ENCODE results near the gene GRIP2.

The GRIP2 gene

DNA sequence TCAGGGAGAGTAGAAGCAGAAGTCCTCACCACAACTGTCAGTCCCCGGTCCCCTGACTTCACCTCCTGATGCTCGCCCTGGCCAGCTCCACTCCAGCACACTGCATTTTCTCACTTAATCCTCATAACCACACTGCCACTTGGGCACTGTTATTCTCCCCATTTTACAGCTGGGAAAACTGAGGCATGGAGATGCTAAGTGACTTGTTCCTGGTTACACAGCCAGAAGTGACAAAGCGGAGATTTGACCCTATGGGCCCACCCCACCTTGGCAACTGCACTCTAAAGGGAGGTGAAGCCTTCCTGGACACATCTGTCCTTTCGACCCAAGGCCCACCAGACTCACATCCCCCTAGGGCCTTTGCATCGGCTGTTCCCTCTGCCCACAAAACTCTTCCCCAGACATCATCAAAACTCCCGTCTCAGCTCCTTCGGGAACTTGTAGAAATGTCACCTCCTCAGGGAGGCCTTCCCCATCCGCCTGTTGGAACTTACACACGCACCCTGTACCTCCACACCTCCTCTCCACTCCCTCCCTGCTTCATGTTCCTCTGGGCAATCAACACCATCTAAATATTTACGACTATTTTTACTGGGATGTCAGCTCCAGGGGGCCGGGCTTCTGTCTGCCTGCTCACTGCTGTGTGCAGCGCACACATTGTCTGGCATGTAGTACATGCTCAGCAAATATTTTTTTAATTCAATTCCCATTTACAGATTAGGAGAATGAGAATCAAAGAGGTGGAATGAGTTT is 3.1 kb downstream of the GRIP2 start:
- Histone ChIP-seq H3K4me3 (ENCODE audit: low read length) (no peak overlapping the region), H3K36me3 (ENCODE audit: insufficient read depth, low read length) (no peaks in the 10 kb centered on the region), H3K27me3 (ENCODE audit: control insufficient read depth, insufficient read depth, low read length) (peaks cover 50% of the 10 kb centered on the region), H3K9ac (ENCODE audit: low read depth, low read length) (no peak overlapping the region), H3K4me2 (ENCODE audit: low read length) (no peak overlapping the region), H3K4me1 (ENCODE audit: control insufficient read depth, insufficient read depth, low read length) (no peaks in the 10 kb centered on the region), H3K9me3 (replicated peaks; ENCODE audit: low read length) (no peaks in the 10 kb centered on the region)

DNA sequence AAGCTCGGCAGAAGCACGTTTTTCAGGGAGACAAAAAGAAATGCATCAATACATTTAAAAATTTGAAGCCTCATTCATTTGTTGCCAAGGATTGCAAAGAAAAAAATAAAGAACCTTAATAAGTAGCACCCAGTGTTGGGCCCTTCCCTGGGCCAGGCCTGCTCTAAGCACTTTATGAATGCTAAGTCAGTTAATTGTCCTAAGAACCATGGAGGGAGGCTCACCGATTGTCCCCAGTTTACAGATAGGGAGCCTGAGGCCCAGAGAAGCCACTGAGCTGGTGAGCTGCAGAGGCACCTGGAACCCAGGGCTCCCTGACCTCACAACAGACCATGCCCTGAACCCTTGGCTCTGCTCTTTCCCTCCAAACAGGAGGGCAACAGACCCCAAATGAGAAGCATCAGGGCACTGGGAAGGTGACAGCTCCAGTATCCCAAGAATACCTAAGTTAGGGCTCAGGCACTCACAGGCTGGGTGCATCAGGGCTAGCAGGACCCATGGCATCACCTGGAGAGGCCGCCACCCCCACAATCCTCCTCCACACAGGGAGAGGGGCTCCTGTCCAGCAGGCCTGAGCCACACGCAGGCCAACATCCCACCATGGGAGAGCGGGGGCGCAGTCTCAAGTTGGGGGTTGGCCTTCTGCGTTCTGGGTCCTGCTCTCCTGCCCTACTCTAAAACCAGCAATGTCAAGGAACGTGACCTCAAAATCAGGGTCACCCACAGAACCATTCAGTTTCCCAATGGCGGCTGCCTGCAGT is 3.9 kb downstream of the GRIP2 start:
- Histone ChIP-seq H3K4me1 (ENCODE audit: control insufficient read depth, insufficient read depth, low read length) (no peaks in the 10 kb centered on the region), H3K9ac (ENCODE audit: low read depth, low read length) (no peak overlapping the region), H3K36me3 (ENCODE audit: insufficient read depth, low read length) (no peaks in the 10 kb centered on the region), H3K27me3 (ENCODE audit: control insufficient read depth, insufficient read depth, low read length) (peaks cover 47% of the 10 kb centered on the region), H3K4me2 (ENCODE audit: low read length) (no peak overlapping the region), H3K4me3 (ENCODE audit: low read length) (no peak overlapping the region), H3K9me3 (replicated peaks; ENCODE audit: low read length) (no peaks in the 10 kb centered on the region)

DNA sequence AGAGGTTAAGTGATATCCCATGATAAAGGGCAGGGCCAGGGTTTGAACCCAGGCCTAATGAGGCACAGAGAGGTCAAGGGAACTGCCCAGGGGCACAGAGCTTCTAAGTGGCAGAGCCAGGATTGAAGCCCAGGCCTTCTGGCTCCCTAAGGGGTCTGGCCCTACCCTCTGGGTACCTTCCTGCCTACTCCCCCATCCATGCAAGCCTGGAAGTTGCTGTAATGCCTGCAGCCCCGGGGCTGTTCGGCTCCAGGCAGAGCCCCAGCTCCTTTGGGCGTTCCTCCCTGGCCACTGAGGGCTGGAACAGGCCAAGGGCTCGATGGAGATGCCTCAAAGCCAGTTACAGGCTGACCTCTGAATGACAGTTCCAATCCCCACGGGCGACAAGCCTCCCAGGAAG is 4.5 kb downstream of the GRIP2 start:
- Histone ChIP-seq H3K4me3 (ENCODE audit: low read length) (no peak overlapping the region), H3K36me3 (ENCODE audit: insufficient read depth, low read length) (no peaks in the 10 kb centered on the region), H3K4me2 (ENCODE audit: low read length) (no peak overlapping the region), H3K4me1 (ENCODE audit: control insufficient read depth, insufficient read depth, low read length) (no peaks in the 10 kb centered on the region), H3K9me3 (replicated peaks; ENCODE audit: low read length) (no peaks in the 10 kb centered on the region), H3K9ac (ENCODE audit: low read depth, low read length) (no peak overlapping the region), H3K27me3 (ENCODE audit: control insufficient read depth, insufficient read depth, low read length) (peaks cover 48% of the 10 kb centered on the region)

DNA sequence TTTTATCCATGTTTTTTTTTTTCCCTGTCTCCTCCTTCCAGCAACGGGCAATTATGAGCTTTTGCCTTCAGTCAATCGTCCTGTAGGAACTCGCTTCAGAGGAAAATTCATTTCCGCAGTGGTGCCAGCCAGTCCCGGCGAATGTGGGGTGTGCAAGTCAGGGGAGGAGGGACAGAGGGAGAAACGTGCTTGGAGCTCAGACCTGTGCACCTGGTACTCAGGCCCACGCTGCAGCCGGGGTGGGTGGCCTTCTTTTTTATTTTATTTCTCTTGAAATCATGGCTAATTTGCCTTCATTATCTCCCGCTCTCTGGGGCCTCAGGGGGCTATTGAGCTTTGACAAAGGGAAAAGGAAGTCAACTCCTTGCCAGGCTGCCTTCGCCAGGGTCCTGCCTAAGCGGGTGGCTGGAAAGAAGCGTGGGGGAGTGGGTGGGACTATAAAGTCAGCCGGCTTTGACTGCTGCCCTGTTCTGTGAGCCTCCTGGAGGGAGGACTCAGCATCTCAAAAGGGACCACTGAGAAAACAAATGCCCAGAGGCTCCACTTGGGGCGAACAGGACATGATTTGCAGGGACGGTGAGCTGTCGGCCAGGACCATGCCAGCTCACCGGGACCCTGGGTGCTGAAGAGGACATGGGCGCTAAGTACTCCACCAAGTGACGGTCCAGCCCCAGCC is 5.5 kb downstream of the GRIP2 start:
- Histone ChIP-seq H3K9ac (ENCODE audit: low read depth, low read length) (no peak overlapping the region), H3K4me2 (ENCODE audit: low read length) (no peak overlapping the region), H3K9me3 (replicated peaks; ENCODE audit: low read length) (no peaks in the 10 kb centered on the region), H3K27me3 (ENCODE audit: control insufficient read depth, insufficient read depth, low read length) (peaks cover 50% of the 10 kb centered on the region), H3K36me3 (ENCODE audit: insufficient read depth, low read length) (no peaks in the 10 kb centered on the region), H3K4me3 (ENCODE audit: low read length) (no peak overlapping the region), H3K4me1 (ENCODE audit: control insufficient read depth, insufficient read depth, low read length) (no peaks in the 10 kb centered on the region)

DNA sequence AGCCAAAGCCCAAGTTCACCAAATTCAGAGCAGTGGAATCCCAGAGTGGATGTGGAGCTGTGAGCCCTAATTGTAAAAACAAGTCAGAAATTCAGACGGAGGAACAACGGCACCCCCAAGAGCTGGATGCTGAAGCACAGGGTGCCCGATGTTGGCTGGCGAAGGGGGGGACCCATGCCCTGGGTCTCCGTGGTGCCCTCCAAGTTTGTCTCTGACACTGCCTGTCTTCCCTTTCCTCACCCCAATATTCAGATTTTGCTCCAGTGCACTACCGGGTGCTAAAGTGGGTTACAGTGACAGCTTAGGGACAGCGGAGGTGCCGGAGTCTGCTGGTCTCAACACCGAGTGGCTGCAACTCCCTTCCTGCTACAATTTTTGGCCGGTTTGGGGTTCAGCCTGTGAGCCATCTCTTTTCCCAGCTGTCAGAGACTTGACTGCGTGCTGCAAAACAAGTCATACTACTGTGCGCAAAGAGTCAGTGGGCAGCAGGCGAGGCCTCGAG is 6.6 kb downstream of the GRIP2 start:
- Histone ChIP-seq H3K27me3 (ENCODE audit: control insufficient read depth, insufficient read depth, low read length) (peaks cover 47% of the 10 kb centered on the region), H3K9ac (ENCODE audit: low read depth, low read length) (no peak overlapping the region), H3K4me1 (ENCODE audit: control insufficient read depth, insufficient read depth, low read length) (no peaks in the 10 kb centered on the region), H3K9me3 (replicated peaks; ENCODE audit: low read length) (no peaks in the 10 kb centered on the region), H3K4me3 (ENCODE audit: low read length) (no peak overlapping the region), H3K4me2 (ENCODE audit: low read length) (no peak overlapping the region), H3K36me3 (ENCODE audit: insufficient read depth, low read length) (no peaks in the 10 kb centered on the region)

DNA sequence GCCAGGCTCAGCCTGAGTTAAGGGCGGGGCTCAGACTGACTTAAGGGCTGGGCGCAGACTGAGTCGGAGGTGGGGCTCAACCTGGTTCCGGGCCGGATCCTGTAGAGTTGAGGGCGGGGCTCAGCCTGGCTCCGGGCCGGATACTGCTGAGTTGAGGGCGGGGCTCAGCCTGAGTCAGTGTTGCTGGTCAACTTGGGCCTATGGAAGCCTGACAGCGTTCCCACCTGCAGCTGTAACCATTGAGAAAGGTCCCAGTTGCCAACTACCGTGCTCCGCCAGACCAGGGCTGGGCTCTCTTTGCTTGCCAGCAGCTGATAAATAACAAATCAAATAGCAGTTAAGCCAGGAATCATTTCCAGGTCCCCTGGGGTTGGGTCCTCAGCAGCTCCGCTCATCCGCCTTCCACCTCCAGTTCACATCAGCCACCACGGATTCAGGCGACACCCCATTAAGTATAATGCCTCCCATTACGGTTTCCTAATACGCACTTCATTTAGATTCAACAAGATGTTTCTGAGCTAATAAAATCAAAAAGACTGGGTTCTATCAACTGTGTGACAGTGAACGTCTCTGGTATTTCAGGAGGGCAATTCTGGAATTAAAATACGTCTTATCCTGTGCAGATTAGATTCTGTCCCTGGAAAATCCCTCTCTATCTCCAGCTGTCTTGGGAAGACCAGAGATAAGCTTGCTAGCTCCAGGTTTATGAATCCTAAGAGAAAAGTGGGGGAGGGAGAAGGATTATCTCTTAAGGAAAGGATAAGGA is 7.3 kb downstream of the GRIP2 start:
- H3K4me3 ChIP-seq (ENCODE audit: low read length): no peak overlapping the region
- peaks cover 50% of the 10 kb centered on the region for H3K27me3 ChIP-seq (ENCODE audit: control insufficient read depth, insufficient read depth, low read length)
- no peak overlapping the region for H3K9ac ChIP-seq (ENCODE audit: low read depth, low read length)
- H3K4me1 ChIP-seq (ENCODE audit: control insufficient read depth, insufficient read depth, low read length): no peaks in the 10 kb centered on the region
- no peaks in the 10 kb centered on the region for H3K9me3 ChIP-seq (replicated peaks; ENCODE audit: low read length)
- no peak overlapping the region for H3K4me2 ChIP-seq (ENCODE audit: low read length)
- no peaks in the 10 kb centered on the region for H3K36me3 ChIP-seq (ENCODE audit: insufficient read depth, low read length)

DNA sequence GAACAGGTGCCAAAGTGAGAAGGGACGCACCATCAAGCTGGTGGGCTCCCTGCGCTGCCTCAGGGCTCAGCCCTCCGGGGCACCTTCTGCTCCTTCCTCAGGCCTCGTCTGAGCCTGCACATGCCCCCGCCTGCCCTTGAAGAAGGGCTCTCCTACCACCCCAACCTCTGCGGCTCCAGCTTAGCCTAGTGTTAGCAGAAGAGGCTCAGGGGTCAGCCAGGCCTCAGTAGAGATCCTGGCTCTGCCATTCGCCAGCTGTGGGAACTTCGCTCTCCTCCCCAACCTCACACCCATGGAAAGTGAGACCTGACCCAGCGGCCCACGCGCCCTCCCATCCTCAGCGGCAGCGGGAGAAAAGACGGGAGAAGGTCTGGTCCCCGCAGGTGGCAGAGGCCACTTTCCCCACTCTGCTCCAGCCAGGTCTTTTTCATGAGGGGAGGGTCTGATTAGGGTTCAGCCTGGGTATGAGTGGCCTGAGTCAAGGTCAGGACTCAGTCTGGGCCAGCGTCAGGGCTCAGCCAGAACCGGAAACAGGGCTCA is 8.2 kb downstream of the GRIP2 start:
- no peak overlapping the region for H3K4me2 ChIP-seq (ENCODE audit: low read length)
- H3K36me3 ChIP-seq (ENCODE audit: insufficient read depth, low read length): no peaks in the 10 kb centered on the region
- no peak overlapping the region for H3K4me3 ChIP-seq (ENCODE audit: low read length)
- H3K9ac ChIP-seq (ENCODE audit: low read depth, low read length): no peak overlapping the region
- H3K4me1 ChIP-seq (ENCODE audit: control insufficient read depth, insufficient read depth, low read length): no peaks in the 10 kb centered on the region
- H3K9me3 ChIP-seq (replicated peaks; ENCODE audit: low read length): no peaks in the 10 kb centered on the region
- H3K27me3 ChIP-seq (ENCODE audit: control insufficient read depth, insufficient read depth, low read length): peaks cover 52% of the 10 kb centered on the region

DNA sequence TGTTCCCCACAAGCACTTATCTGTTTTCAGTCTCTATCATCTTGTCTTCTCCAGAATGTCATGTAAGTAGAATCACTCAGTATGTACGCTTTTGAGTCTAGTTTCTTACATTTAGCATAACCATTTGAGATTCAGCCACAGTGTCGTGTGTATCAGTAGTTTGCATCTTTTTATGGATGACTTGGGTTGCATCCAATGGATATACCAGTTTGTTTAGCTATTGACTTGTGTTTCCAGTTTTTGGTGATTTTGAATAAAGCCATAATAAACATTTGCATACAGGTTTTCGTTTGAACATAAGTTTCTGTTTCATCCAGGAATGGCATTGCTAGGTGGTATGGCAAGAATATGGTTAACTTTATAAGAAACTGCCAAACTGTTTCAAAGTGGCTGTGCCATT is 12.1 kb downstream of the GRIP2 start:
- H3K4me3 ChIP-seq (ENCODE audit: low read length): no peak overlapping the region
- H3K4me2 ChIP-seq (ENCODE audit: low read length): no peak overlapping the region
- no peak overlapping the region for H3K9ac ChIP-seq (ENCODE audit: low read depth, low read length)
- no peaks in the 10 kb centered on the region for H3K4me1 ChIP-seq (ENCODE audit: control insufficient read depth, insufficient read depth, low read length)
- H3K9me3 ChIP-seq (replicated peaks; ENCODE audit: low read length): no peaks in the 10 kb centered on the region
- peaks cover 63% of the 10 kb centered on the region for H3K27me3 ChIP-seq (ENCODE audit: control insufficient read depth, insufficient read depth, low read length)
- no peaks in the 10 kb centered on the region for H3K36me3 ChIP-seq (ENCODE audit: insufficient read depth, low read length)

DNA sequence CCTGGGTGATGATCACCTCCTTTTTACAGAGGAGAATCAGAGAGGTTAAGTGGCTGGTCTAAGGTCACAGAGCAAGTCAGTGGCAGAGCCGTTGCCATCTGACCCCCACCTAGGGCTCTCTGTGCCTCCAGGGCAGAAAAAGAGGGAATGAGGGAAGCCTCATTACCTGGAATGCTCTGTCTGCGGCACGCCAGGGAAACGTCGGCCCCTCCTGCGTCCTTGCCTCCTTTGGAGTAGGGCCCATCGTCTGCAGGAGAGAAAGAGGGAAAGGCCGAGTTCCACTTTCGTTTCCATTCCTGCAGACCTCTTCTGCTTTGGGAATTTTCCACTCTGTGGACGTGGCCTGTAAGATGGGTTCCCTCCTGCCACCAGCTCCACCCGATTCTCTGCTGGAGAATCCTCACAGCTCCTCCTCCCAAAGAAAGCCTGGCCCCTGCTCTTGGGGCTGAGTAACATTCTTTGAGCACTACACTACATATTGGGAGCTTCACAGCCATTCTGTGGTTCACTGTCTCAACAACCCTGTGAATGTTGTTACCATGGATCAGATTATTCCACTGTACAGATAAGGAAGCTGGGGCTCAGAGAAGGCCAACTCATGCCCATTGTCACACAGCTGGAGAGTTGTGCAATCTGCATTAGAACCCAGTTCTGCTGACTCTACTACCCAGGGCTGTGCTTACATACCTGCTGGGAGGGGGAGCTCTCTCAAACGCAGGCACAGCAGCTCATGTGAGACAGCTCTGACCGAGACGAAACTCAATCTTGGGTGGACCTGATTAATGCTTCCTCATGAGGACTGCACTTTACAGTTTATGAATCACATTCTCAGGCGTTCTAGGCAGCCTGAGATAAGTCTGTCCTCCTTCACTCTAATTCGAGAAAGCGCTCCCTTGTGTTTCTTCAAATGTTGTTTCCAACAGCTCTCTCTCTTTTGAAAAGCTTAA is 14.2 kb downstream of the GRIP2 start:
- no peak overlapping the region for H3K9ac ChIP-seq (ENCODE audit: low read depth, low read length)
- H3K4me2 ChIP-seq (ENCODE audit: low read length): no peak overlapping the region
- H3K4me3 ChIP-seq (ENCODE audit: low read length): no peak overlapping the region
- peaks cover 68% of the 10 kb centered on the region for H3K27me3 ChIP-seq (ENCODE audit: control insufficient read depth, insufficient read depth, low read length)
- H3K36me3 ChIP-seq (ENCODE audit: insufficient read depth, low read length): no peaks in the 10 kb centered on the region
- H3K9me3 ChIP-seq (replicated peaks; ENCODE audit: low read length): no peaks in the 10 kb centered on the region
- H3K4me1 ChIP-seq (ENCODE audit: control insufficient read depth, insufficient read depth, low read length): no peaks in the 10 kb centered on the region

DNA sequence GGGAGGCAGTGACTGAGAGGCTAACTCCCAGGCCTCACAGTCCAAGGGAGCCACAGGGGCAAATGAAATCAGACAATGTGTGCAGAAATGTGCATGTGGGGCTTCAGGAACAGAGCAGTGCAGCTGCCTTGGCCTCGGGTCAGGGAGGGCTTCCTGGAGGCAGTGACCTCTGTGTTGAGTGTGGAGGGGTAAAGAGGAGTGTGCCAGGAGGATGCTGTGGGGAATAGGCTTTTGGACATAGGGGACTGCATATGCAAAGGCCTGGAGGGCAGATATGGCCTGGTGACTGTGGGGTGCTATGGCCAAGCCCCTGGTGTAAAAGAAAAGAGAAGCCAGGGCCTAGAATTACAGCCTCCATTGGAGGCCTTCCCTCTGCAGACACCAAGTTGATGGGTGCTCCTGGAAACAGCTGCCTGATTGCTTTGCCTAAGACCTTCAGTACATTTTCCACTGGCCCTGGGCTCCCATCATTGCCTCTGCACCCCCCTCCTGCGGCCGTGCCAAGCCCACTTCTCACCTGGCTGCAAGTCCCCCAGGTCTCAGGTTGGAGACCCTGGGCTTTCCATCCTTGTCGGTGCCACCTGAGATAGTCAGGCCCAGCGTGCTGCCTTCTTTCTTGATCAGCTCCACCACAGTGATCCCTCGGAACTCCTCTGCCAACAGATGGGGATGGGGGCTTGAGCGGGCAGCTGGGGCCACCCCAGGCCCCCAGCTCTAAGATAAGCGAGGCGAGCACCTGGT is 15.1 kb downstream of the GRIP2 start:
- Histone ChIP-seq H3K36me3 (ENCODE audit: insufficient read depth, low read length) (no peaks in the 10 kb centered on the region), H3K27me3 (ENCODE audit: control insufficient read depth, insufficient read depth, low read length) (peaks cover 71% of the 10 kb centered on the region), H3K9ac (ENCODE audit: low read depth, low read length) (no peak overlapping the region), H3K4me1 (ENCODE audit: control insufficient read depth, insufficient read depth, low read length) (no peaks in the 10 kb centered on the region), H3K4me2 (ENCODE audit: low read length) (no peak overlapping the region), H3K9me3 (replicated peaks; ENCODE audit: low read length) (no peaks in the 10 kb centered on the region), H3K4me3 (ENCODE audit: low read length) (no peak overlapping the region)

Data from skeletal muscle satellite cell (primary cell).